ENCODE measurements around the gene ALK. TPM values are rescaled to one million over a fixed set of nuclear protein-coding genes. Genes with fewer than 3 reads are reported as not detected.

ALK gene
- total RNA-seq, 2 donors from 2014 or later, result 0.19 TPM; not detected in 1

- Histone ChIP-seq H3K9ac (ENCODE audit: low read depth in 2 of 2, low read length in 2 of 2) (no peak overlapping the region), H3K9me3 (no peaks in the 10 kb centered on the region), H3K27me3 (no peaks in the 10 kb centered on the region), H3K27ac (no peak overlapping the region), H3K36me3 (no peaks in the 10 kb centered on the region), H3K4me1 (no peaks in the 10 kb centered on the region), H3K4me3 (no peak overlapping the region)
- intact Hi-C loops (cut with DNase I), result no loop called here
- no peak for TF ChIP-seq CTCF (IDR thresholded peaks at IDR 0.05)
- no peak for DNase-seq
Observed at GRCh38 chr2:29583548-29584156, 337.7 kb downstream of the ALK start.

- Histone ChIP-seq H3K9me3 (no peaks in the 10 kb centered on the region), H3K4me3 (no peak overlapping the region), H3K4me1 (no peaks in the 10 kb centered on the region), H3K27ac (no peak overlapping the region), H3K36me3 (no peaks in the 10 kb centered on the region), H3K27me3 (no peaks in the 10 kb centered on the region), H3K9ac (ENCODE audit: low read depth in 2 of 2, low read length in 2 of 2) (no peak overlapping the region)
- DNase-seq, result no peak
- no peak for TF ChIP-seq CTCF (IDR thresholded peaks at IDR 0.05)
- intact Hi-C loops (cut with DNase I), result no loop called here
Observed at GRCh38 chr2:29583104-29583503, 338.3 kb downstream of the ALK start.

GRCh38 chr2:29582062-29582461, 339.3 kb downstream of the ALK start:
- no peak for DNase-seq
- no peak for TF ChIP-seq CTCF (IDR thresholded peaks at IDR 0.05)
- Histone ChIP-seq H3K9me3 (no peaks in the 10 kb centered on the region), H3K9ac (ENCODE audit: low read depth in 2 of 2, low read length in 2 of 2) (no peak overlapping the region), H3K27ac (no peak overlapping the region), H3K36me3 (no peaks in the 10 kb centered on the region), H3K4me3 (no peak overlapping the region), H3K27me3 (no peaks in the 10 kb centered on the region), H3K4me1 (no peaks in the 10 kb centered on the region)
- intact Hi-C loops (cut with DNase I), result no loop called here

- H3K4me1 ChIP-seq, result no peaks in the 10 kb centered on the region
- H3K27me3 ChIP-seq, result no peaks in the 10 kb centered on the region
- no peak for DNase-seq
- H3K9me3 ChIP-seq, result no peaks in the 10 kb centered on the region
- intact Hi-C loops (cut with DNase I), result no loop called here
- no peak overlapping the region for H3K4me3 ChIP-seq
- H3K9ac ChIP-seq (ENCODE audit: low read depth in 2 of 2, low read length in 2 of 2), result no peak overlapping the region
- TF ChIP-seq CTCF (IDR thresholded peaks at IDR 0.05), result no peak
- no peaks in the 10 kb centered on the region for H3K36me3 ChIP-seq
- no peak overlapping the region for H3K27ac ChIP-seq
Observed at GRCh38 chr2:29580223-29580622, 341.2 kb downstream of the ALK start.

- Histone ChIP-seq H3K9ac (ENCODE audit: low read depth in 2 of 2, low read length in 2 of 2) (no peak overlapping the region), H3K27me3 (no peaks in the 10 kb centered on the region), H3K27ac (no peak overlapping the region), H3K4me3 (no peak overlapping the region), H3K4me1 (no peaks in the 10 kb centered on the region), H3K9me3 (no peaks in the 10 kb centered on the region), H3K36me3 (no peaks in the 10 kb centered on the region)
- TF ChIP-seq CTCF (IDR thresholded peaks at IDR 0.05), result no peak
- intact Hi-C loops (cut with DNase I), result no loop called here
- no peak for DNase-seq
Observed at GRCh38 chr2:29579495-29580169, 341.8 kb downstream of the ALK start.

All from colonic mucosa (tissue), 4 donors.